LNCAP (cell line): ENCODE measurements around the gene NTN1.

Source experiments
- TF ChIP-seq, protein P1 (sequence below): fragments of 450-650 bp; IDR thresholded peaks from 2 replicates; pipeline ENCODE4 v1.5.1; 2017; ENCODE audit warnings: mild to moderate bottlenecking

The NTN1 gene

DNA sequence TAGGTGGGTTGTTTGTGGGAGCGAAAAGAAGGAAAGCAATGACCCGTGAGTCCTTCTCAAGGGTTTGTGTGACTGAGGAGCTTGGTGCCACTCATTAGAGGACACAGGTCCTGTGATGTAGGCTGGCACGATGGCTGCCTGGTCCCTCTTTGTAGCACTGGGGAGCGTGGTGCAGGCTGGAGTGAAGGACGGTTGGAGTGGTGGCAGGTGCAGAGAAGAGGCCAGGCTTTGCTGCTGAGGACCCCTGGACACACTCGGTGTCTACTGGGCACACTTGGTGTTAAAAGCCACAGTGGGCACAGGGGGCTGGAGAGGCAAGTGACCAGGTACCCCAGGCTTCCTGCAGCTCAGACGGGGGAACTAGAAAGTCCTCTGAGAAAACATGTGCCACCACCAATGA is 106.0 kb downstream of the NTN1 start:
- TF ChIP-seq, protein P1, sequence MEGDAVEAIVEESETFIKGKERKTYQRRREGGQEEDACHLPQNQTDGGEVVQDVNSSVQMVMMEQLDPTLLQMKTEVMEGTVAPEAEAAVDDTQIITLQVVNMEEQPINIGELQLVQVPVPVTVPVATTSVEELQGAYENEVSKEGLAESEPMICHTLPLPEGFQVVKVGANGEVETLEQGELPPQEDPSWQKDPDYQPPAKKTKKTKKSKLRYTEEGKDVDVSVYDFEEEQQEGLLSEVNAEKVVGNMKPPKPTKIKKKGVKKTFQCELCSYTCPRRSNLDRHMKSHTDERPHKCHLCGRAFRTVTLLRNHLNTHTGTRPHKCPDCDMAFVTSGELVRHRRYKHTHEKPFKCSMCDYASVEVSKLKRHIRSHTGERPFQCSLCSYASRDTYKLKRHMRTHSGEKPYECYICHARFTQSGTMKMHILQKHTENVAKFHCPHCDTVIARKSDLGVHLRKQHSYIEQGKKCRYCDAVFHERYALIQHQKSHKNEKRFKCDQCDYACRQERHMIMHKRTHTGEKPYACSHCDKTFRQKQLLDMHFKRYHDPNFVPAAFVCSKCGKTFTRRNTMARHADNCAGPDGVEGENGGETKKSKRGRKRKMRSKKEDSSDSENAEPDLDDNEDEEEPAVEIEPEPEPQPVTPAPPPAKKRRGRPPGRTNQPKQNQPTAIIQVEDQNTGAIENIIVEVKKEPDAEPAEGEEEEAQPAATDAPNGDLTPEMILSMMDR = no peak

GRCh38 chr17:9131371-9131770 is 110.1 kb downstream of the NTN1 start:
- TF ChIP-seq, protein P1 = no peak

DNA sequence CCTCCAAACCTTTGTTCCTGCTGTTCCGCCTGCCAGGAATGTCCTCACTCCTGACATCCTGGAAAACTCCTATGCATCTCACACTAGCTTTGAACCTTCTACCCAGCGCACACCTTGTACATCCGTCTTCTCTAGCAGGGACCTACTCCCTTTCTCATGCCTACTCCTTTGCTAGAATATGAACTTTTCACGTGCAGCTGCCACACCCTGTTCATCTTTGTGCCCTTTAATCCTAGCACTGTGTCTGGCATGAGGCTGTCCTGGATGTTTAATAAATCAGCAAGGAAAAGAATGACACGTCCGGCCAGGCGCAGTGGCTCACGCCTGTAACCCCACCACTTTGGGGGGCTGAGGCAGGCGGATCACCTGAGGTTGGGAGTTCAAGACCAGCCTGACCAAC is 111.0 kb downstream of the NTN1 start:
- TF ChIP-seq, protein P1 = no peak

GRCh38 chr17:9132944-9133610 is 111.8 kb downstream of the NTN1 start:
- TF ChIP-seq, protein P1 = no peak

GRCh38 chr17:9138161-9138717 is 116.9 kb downstream of the NTN1 start:
- TF ChIP-seq, protein P1 = no peak

GRCh38 chr17:9139695-9140094 is 118.4 kb downstream of the NTN1 start:
- TF ChIP-seq, protein P1 = no peak

DNA sequence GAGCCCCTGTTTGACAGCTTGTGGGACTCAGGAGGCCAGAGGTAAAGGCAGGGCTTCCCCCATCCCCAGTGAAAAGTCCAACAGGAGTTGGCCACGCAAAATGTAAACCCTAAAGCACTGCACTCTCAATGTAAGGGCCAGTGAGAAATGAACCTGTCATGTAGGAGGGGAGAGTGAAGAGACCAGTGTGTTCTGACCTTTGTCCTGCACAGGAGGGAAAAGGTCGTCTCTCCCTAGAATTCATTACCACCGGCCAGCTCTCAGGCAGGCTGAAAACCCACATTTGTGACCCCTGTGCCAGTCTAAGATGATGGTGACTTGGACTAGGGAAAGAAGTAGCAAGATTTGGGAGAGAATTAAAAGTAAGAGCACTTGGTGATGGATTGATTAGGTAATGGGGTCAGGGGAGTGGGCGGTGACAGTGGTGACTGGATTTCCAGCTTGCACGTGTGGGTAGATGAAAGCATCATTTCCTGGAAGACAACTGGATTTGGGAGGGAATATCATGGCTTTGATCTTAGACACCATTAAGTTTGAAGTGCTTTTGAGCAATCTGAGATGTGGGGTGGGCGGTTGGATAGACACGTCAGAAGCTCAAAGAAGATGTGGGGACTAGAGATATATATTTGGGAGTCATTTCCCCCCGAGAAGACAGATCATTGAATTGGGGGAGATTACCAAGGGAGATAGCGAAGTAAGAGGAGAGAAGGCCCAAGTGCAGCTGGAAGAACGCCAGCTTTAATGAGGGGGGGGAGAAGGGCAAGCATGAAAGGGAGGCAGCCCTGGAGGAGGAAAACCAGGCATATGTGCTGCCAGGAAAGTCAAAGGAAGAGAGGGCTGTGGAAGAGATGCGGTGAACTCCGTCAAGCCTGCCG is 119.5 kb downstream of the NTN1 start:
- TF ChIP-seq, protein P1 = no peak
